Activated CD4-positive, alpha-beta T cell treated with anti-CD3 and anti-CD28 coated beads for 36 hours (primary cell): ENCODE measurements around the gene TRPM1. TPM values are rescaled to one million over a fixed set of nuclear protein-coding genes. Genes with fewer than 3 reads are reported as not detected.
A peak's percentile ranks its signal among the peaks of the same experiment; 100 is the strongest.

Experiments used
- ATAC-seq: fragments of 200-7000 bp; cut with Tn5 transposase; one replicate; pipeline ENCODE4 v1.10.0; 2021; ENCODE audit warnings: mild to moderate bottlenecking, moderate library complexity
- CTCF ChIA-PET: fragments of 350-600 bp; sonication (Branson Sonifier 250); formaldehyde crosslinking; loops from one replicate; lab custom pipeline; 2021; ENCODE audit warnings: antibody characterized with exemption; lab: Charles Lee
- POLR2A ChIA-PET: fragments of 350-600 bp; sonication (Branson Sonifier 250); formaldehyde crosslinking; loops from one replicate; lab custom pipeline; 2021; ENCODE audit warnings: antibody characterized with exemption, inconsistent platforms; lab: Charles Lee
- DNase-seq: peaks from one replicate; pipeline ENCODE4 v3.0.0-alpha.2; 2020
- H3K27ac Mint-ChIP-seq: one replicate; pipeline ENCODE4 v1.8.0; 2021; ENCODE audit warnings: mixed read lengths
- H3K27me3 Mint-ChIP-seq: one replicate; pipeline ENCODE4 v1.8.0; 2021; ENCODE audit warnings: mixed read lengths
- H3K36me3 Mint-ChIP-seq: one replicate; pipeline ENCODE4 v1.8.0; 2021; ENCODE audit warnings: low read depth, mixed read lengths
- H3K4me1 Mint-ChIP-seq: one replicate; pipeline ENCODE4 v1.8.0; 2021; ENCODE audit warnings: mixed read lengths
- H3K4me3 Mint-ChIP-seq: one replicate; pipeline ENCODE4 v1.8.0; 2021; ENCODE audit warnings: mild to moderate bottlenecking, moderate library complexity, mixed read lengths
- H3K9me3 Mint-ChIP-seq: one replicate; pipeline ENCODE4 v1.8.0; 2021; ENCODE audit warnings: low read depth, mixed read lengths
- intact Hi-C, 2 experiments: fragments of 100-400 bp; cut with DNase I in 1 of 2; cut with micrococcal nuclease in 1 of 2; formaldehyde crosslinking; loops; one replicate each; pipeline versions ENCODE4 v1.14.2 to v1.15.1; 2022 to 2024; cut with DNase I, micrococcal nuclease
- total RNA-seq, 2 experiments: library from RNA; stranded (reverse); gene quantifications; one replicate each; pipeline ENCODE4 v1.2.3, GENCODE V29; 2021

Gene TRPM1
- total RNA-seq, 2 experiments from 2014 or later, result not detected

DNA sequence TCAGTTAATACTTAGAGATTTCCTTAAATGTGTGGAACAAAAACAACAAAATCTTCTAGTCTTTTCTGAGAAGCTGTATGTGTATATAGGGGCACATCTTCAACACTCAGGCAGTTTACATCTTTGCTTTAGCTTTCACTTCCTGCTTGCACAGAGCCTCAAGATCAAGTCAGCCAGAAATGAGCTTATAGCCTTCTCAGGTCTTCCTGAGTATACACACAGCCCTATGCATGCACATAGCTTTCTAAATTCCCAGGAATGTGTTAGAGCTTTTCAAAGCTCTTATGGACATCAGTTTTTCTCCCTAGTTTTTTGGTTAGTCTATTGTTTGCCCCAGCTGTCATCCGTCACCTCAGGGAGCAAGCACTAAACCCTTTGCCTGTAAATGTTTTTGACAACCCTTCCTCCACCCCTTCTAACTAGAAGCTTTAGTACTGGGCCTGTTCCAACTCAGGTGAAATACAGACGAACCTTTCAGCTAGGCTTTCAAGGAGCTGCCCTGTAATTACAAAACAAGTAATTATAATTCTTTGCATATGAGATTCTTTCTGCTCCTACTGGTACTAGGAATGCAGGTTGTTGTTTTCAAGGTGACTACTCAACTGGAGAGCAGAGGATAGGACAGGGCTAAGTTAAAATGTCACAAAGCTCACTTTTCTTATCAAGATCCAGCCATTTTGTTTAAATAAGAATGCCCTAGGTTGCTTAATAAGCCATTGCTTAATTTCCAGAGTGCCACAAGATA lies 87.5 kb downstream of the TRPM1 start:
- POLR2A ChIA-PET, result no interaction called here
- peaks cover 17% of the 10 kb centered on the region for H3K4me1 Mint-ChIP-seq
- intact Hi-C loops, result no loop called here
- peaks cover 4% of the 10 kb centered on the region for H3K27me3 Mint-ChIP-seq
- H3K36me3 Mint-ChIP-seq, result peaks cover 8% of the 10 kb centered on the region
- peaks cover 13% of the 10 kb centered on the region for H3K9me3 Mint-ChIP-seq
- peak; percentile 44 for ATAC-seq
- no peak overlapping the region for H3K4me3 Mint-ChIP-seq
- DNase-seq, result no peak
- peak overlapping the region; percentile 34 for H3K27ac Mint-ChIP-seq
- CTCF ChIA-PET, result interaction anchor here (0.6 to 2.2 kb wide), 7 partner anchors 8 to 371 kb away, joined by 3 to 9 read pairs (median 3); no protein-coding TSS in a partner anchor

DNA sequence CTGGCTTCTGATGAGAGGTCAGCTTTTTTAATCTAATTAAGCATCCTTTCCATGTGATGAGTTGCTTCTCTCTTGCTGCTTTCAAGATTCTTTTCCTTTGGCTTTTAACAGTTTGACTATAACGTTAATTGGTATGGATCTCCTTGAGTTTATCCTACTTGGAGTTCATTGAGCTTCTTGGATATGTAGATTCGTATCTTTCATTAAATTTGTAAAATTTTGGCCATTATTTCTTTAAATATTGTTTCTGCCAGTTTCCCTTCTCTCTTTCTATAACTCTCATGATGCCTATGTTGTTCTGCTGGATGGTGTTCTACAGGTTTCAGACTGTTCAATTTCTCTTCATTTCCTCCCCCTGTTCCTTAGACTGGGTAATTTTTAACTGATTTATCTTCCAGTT lies 89.1 kb downstream of the TRPM1 start:
- ChIA-PET CTCF (interaction anchor here (1.0 to 2.2 kb wide), 2 partner anchors 16 to 117 kb away, joined by 3 to 9 read pairs; no protein-coding TSS in a partner anchor), POLR2A (no interaction called here)
- H3K36me3 Mint-ChIP-seq, result peaks cover 8% of the 10 kb centered on the region
- ATAC-seq, result no peak
- DNase-seq, result no peak
- H3K4me1 Mint-ChIP-seq, result peaks cover 17% of the 10 kb centered on the region
- no peak overlapping the region for H3K27ac Mint-ChIP-seq
- H3K9me3 Mint-ChIP-seq, result peaks cover 13% of the 10 kb centered on the region
- peaks cover 4% of the 10 kb centered on the region for H3K27me3 Mint-ChIP-seq
- H3K4me3 Mint-ChIP-seq, result no peak overlapping the region
- intact Hi-C loops, result no loop called here

DNA sequence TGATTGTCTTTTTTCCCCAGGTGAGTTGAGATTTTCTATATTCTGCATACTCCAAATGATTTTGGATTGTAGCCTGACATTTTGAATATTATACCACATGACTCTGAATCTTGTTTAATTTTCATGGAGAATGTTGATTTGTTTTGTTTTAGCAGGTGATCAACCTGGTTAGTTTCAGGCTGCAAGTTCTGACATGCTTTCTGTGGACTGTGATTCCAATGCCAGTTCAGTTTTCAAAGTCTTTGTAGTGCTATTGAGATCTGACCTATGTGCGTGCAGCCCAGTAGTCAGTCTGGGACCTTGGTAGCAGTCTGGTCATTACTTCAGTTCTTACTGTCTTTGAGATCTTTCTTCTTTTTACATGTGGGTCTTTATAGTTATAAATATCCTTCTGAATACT lies 91.5 kb downstream of the TRPM1 start:
- ChIA-PET POLR2A (no interaction called here), CTCF (no interaction called here)
- no peak for ATAC-seq
- intact Hi-C loops, result no loop called here
- no peak for DNase-seq
- H3K4me3 Mint-ChIP-seq, result no peak overlapping the region
- no peak overlapping the region for H3K27ac Mint-ChIP-seq
- H3K27me3 Mint-ChIP-seq, result peaks cover 2% of the 10 kb centered on the region
- peaks cover 13% of the 10 kb centered on the region for H3K9me3 Mint-ChIP-seq
- peaks cover 8% of the 10 kb centered on the region for H3K36me3 Mint-ChIP-seq
- peaks cover 15% of the 10 kb centered on the region for H3K4me1 Mint-ChIP-seq

GRCh38 chr15:31005660-31006059 lies 95.9 kb downstream of the TRPM1 start:
- CTCF ChIA-PET, result interaction anchor here (0.9 to 1.0 kb wide), 3 partner anchors 8 to 124 kb away, joined by 3 to 4 read pairs (median 3); no protein-coding TSS in a partner anchor
- POLR2A ChIA-PET, result no interaction called here
- H3K27me3 Mint-ChIP-seq, result peaks cover 15% of the 10 kb centered on the region

GRCh38 chr15:31004220-31004733 lies 97.2 kb downstream of the TRPM1 start:
- no peak overlapping the region for H3K4me3 Mint-ChIP-seq
- H3K4me1 Mint-ChIP-seq, result peaks cover 4% of the 10 kb centered on the region
- ChIA-PET CTCF (no interaction called here), POLR2A (no interaction called here)
- no peak overlapping the region for H3K27ac Mint-ChIP-seq
- no peaks in the 10 kb centered on the region for H3K9me3 Mint-ChIP-seq
- no peak for DNase-seq
- intact Hi-C loops, result no loop called here
- H3K27me3 Mint-ChIP-seq, result peaks cover 15% of the 10 kb centered on the region
- no peaks in the 10 kb centered on the region for H3K36me3 Mint-ChIP-seq
- ATAC-seq, result peak; percentile 39

More at GRCh38 chr15:31005660-31006059, 95.9 kb downstream of the TRPM1 start:
- H3K9me3 Mint-ChIP-seq, result no peaks in the 10 kb centered on the region
- no peak overlapping the region for H3K4me3 Mint-ChIP-seq
- ATAC-seq, result no peak
- H3K4me1 Mint-ChIP-seq, result peaks cover 4% of the 10 kb centered on the region
- no peak for DNase-seq
- no peak overlapping the region for H3K27ac Mint-ChIP-seq
- H3K36me3 Mint-ChIP-seq, result no peaks in the 10 kb centered on the region
- intact Hi-C loops, result no loop called here

GRCh38 chr15:31001702-31002101 lies 99.8 kb downstream of the TRPM1 start:
- CTCF ChIA-PET, result no interaction called here
- intact Hi-C loops, result no loop called here
- Mint-ChIP-seq H3K27me3 (peaks cover 16% of the 10 kb centered on the region), H3K4me3 (no peak overlapping the region), H3K9me3 (peaks cover 2% of the 10 kb centered on the region), H3K27ac (no peak overlapping the region), H3K36me3 (no peaks in the 10 kb centered on the region), H3K4me1 (peaks cover 4% of the 10 kb centered on the region)
- ATAC-seq (no peak), DNase-seq (no peak)
- POLR2A ChIA-PET, result no interaction called here

- ChIA-PET CTCF (no interaction called here), POLR2A (no interaction called here)
- H3K9me3 Mint-ChIP-seq, result peaks cover 2% of the 10 kb centered on the region
- H3K36me3 Mint-ChIP-seq, result no peaks in the 10 kb centered on the region
- peaks cover 6% of the 10 kb centered on the region for H3K4me1 Mint-ChIP-seq
- no peak overlapping the region for H3K4me3 Mint-ChIP-seq
- peaks cover 15% of the 10 kb centered on the region for H3K27me3 Mint-ChIP-seq
- DNase-seq (no peak), ATAC-seq (no peak)
- no peak overlapping the region for H3K27ac Mint-ChIP-seq
- intact Hi-C loops, result loop anchor here in 1 of 2 experiments (10.0 kb wide), 1 partner anchor 485 kb away; no protein-coding TSS in a partner anchor
Observed at GRCh38 chr15:30999729-31000128, 101.8 kb downstream of the TRPM1 start.

GRCh38 chr15:30997270-30997669 lies 104.3 kb downstream of the TRPM1 start:
- ChIA-PET CTCF (no interaction called here), POLR2A (no interaction called here)
- ATAC-seq (no peak), DNase-seq (no peak)
- Mint-ChIP-seq H3K27me3 (peaks cover 4% of the 10 kb centered on the region), H3K36me3 (no peaks in the 10 kb centered on the region), H3K27ac (no peak overlapping the region), H3K4me3 (no peak overlapping the region), H3K4me1 (peaks cover 4% of the 10 kb centered on the region), H3K9me3 (peaks cover 2% of the 10 kb centered on the region)
- intact Hi-C loops, result loop anchor here in 1 of 2 experiments (10.0 kb wide), 1 partner anchor 488 kb away; no protein-coding TSS in a partner anchor

GRCh38 chr15:30992249-30992864 lies 109.2 kb downstream of the TRPM1 start:
- ChIA-PET POLR2A (interaction anchor here (0.8 kb wide), 1 partner anchor 137 kb away, joined by 4 read pairs; no protein-coding TSS in a partner anchor), CTCF (interaction anchor here (1.1 kb wide), 1 partner anchor 137 kb away, joined by 4 read pairs; no protein-coding TSS in a partner anchor)
- H3K4me3 Mint-ChIP-seq, result peak overlapping the region; percentile 84
- peaks cover 2% of the 10 kb centered on the region for H3K27me3 Mint-ChIP-seq
- peaks cover 23% of the 10 kb centered on the region for H3K4me1 Mint-ChIP-seq
- H3K27ac Mint-ChIP-seq, result peak overlapping the region; percentile 78
- peak; percentile 14 for DNase-seq
- intact Hi-C loops, result loop anchor here in 1 of 2 experiments (10.0 kb wide), 1 partner anchor 492 kb away; no protein-coding TSS in a partner anchor
- peaks cover 5% of the 10 kb centered on the region for H3K36me3 Mint-ChIP-seq
- no peak for ATAC-seq
- peaks cover under 1% of the 10 kb centered on the region for H3K9me3 Mint-ChIP-seq

DNA sequence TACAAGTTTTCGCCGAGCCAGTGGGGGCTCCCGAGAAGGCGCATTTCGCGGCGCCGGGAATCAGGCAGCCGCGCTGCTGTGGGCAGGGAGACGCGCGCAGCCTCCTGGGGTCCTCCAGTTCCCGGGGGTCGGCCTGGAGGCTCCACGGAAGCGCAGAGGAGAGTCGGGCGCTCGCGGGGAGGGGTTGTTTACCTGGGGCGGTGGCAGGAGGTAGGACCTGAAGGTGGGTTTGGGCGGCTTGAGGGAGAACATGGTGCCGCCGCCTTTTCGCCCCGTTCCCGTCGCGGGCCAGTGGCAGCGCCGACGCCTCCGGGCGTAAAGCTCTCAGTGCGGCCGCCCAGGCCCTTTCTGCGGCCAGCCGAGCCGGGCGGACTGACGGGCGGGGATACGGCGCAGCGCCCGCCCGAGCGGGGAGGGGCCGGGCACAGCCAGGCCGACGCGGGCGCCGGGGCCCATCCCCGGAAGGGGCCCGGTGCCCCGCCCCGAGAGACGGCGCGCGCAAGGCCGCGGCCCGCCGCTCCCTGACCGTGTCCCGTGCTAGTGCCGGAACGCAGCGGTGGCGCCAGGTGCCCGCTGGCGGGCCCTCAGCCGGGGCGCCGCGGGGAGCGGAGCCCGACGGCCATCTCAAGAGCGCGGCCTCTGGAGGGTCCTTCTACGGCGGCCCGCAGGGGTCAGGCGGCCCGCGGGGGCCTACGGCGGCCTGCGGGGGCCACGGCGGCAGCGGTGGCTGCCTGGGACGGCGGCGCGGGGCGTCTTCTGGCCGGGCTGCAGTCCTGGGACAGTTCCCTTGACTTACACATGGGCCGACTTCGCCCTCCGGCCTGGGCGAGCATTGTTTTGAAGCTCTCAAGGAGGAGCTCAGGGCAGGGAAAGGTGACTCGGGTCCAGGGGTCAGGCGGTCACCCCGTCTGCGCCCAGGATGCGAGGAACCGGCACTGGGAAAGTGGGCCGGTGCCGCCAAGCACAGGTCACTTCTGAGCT lies 110.0 kb downstream of the TRPM1 start, which contains the start of gene MTMR10:
Gene MTMR10 (minus strand): TSS at position 374 of the 981 bp plus-strand sequence. CDS start 122 bp downstream, at position 252.
- peaks cover 9% of the 10 kb centered on the region for H3K36me3 Mint-ChIP-seq
- POLR2A ChIA-PET, result interaction anchor here (0.8 to 1.0 kb wide), 2 partner anchors 9 to 138 kb away, joined by 4 read pairs; no protein-coding TSS in a partner anchor
- peak within 1 kb of the TSS; percentile 95 for H3K4me3 Mint-ChIP-seq
- DNase-seq, result peak; percentile 80
- peak within 1 kb of the TSS; percentile 84 for H3K27ac Mint-ChIP-seq
- intact Hi-C loops, result loop anchor here (1.0 to 10.0 kb wide), 6 partner anchors 88 to 879 kb away; partner anchors contain the start of genes FAN1 (in 1 of the 2), KLF13 (in 1 of the 2) and OTUD7A (in 1 of the 2)
- ATAC-seq, result peak; percentile 93
- CTCF ChIA-PET, result interaction anchor here (1.1 to 1.6 kb wide), 2 partner anchors 9 to 137 kb away, joined by 4 to 5 read pairs; no protein-coding TSS in a partner anchor
- H3K9me3 Mint-ChIP-seq, result no peaks in the 10 kb centered on the region
- H3K27me3 Mint-ChIP-seq, result peaks cover 1% of the 10 kb centered on the region
- H3K4me1 Mint-ChIP-seq, result peaks cover 27% of the 10 kb centered on the region
